GM12878 (cell line): ENCODE data around the gene RBPJ. TPM values are rescaled to one million over a fixed set of nuclear protein-coding genes. Genes with fewer than 3 reads are reported as not detected.

ENCODE experiments used
- ATAC-seq: fragments of 200-7000 bp; cut with Tn5 transposase; 3 replicates; pipeline ENCODE4 v1.9.1; 2020; ENCODE audit warnings: mild to moderate bottlenecking, moderate library complexity
- BruUV-seq: library from RNA; stranded (reverse); fragments of 400-500 nt; replicated peaks from 2 replicates; lab custom pipeline; 2021; lab: Mats Ljungman, UMichigan
- CTCF ChIA-PET: fragments of 300-600 bp; sonication (Branson Sonifier 250); formaldehyde crosslinking; extraction: SDS; loops from one replicate; lab custom pipeline; 2021; ENCODE audit warnings: inconsistent platforms; lab: Yijun Ruan, JAX
- POLR2A ChIA-PET: fragments of 350-600 bp; formaldehyde crosslinking; extraction: SDS; loops from one replicate; lab custom pipeline; 2021; ENCODE audit warnings: inconsistent platforms; lab: Charles Lee
- RAD21 ChIA-PET: fragments of 300-600 bp; sonication (Branson Sonifier 250); formaldehyde crosslinking; loops from one replicate; lab custom pipeline; 2023; ENCODE audit warnings: antibody characterized with exemption; ENCODE audit not compliant: unreplicated experiment; lab: Charles Lee
- SMC1A ChIA-PET: fragments of 300-600 bp; sonication (Branson Sonifier 250); formaldehyde crosslinking; loops from one replicate; lab custom pipeline; 2023; ENCODE audit not compliant: unreplicated experiment, uncharacterized antibody; lab: Charles Lee
- DNase-seq: peaks from one replicate; pipeline ENCODE4 v3.0.0-alpha.2; 2011; ENCODE audit warnings: low read depth, low spot score
- FAIRE-seq: peaks from 3 replicates; lab custom pipeline; 2011; peaks lifted over from hg19 to GRCh38; lab: Jason Lieb, UNC
- H2AFZ ChIP-seq: 2 replicates; pipeline ENCODE4 v1.6.0; 2011; ENCODE audit warnings: low read depth, low read length, control low read depth; ENCODE audit not compliant: control insufficient read depth
- H3K27ac ChIP-seq: 2 replicates; pipeline ENCODE4 v1.5.1; 2011; ENCODE audit warnings: control low read depth; ENCODE audit not compliant: control insufficient read depth, insufficient read depth
- H3K27me3 ChIP-seq, 2 experiments: replicated peaks in 1 of 2; 2 replicates each; pipeline versions ENCODE4 v1.6.0 to v1.6.1; 2011; ENCODE audit warnings: low read length in 1 of 2; ENCODE audit not compliant: control insufficient read depth in 2 of 2, insufficient read depth in 2 of 2
- H3K36me3 ChIP-seq, 2 experiments: 2 replicates each; pipeline ENCODE4 v1.5.1; 2011; ENCODE audit warnings: low read length in 1 of 2; ENCODE audit not compliant: control insufficient read depth in 2 of 2, insufficient read depth in 2 of 2
- H3K4me1 ChIP-seq: 2 replicates; pipeline ENCODE4 v1.6.1; 2011; ENCODE audit warnings: mild to moderate bottlenecking, low read length, moderate library complexity, mixed read lengths; ENCODE audit not compliant: control insufficient read depth, insufficient read depth
- H3K4me2 ChIP-seq: 2 replicates; pipeline ENCODE4 v1.6.0; 2011; ENCODE audit warnings: control low read depth; ENCODE audit not compliant: control insufficient read depth, insufficient read depth
- H3K4me3 ChIP-seq: fragments of 200-600 bp; sonication (generic); 2 replicates; pipeline ENCODE4 v1.5.1; 2016
- H3K79me2 ChIP-seq: 2 replicates; pipeline ENCODE4 v1.6.0; 2011; ENCODE audit warnings: low read length; ENCODE audit not compliant: control insufficient read depth, insufficient read depth
- H3K9ac ChIP-seq: 2 replicates; pipeline ENCODE4 v1.8.0; 2011; ENCODE audit warnings: low read length, control low read depth, mixed read lengths; ENCODE audit not compliant: control insufficient read depth, insufficient read depth
- H3K9me3 ChIP-seq: replicated peaks from 3 replicates; pipeline ENCODE4 v1.5.1; 2011; ENCODE audit warnings: mild to moderate bottlenecking, low read length; ENCODE audit not compliant: control insufficient read depth, insufficient read depth
- H4K20me1 ChIP-seq: 2 replicates; pipeline ENCODE4 v1.6.0; 2011; ENCODE audit not compliant: control insufficient read depth, insufficient read depth
- BCL3 ChIP-seq: IDR thresholded peaks from 2 replicates; pipeline ENCODE4 v1.6.1; 2011; ENCODE audit warnings: borderline replicate concordance, low read depth, mild to moderate bottlenecking, moderate library complexity, low read length; ENCODE audit not compliant: insufficient read depth, poor library complexity, severe bottlenecking
- E4F1 ChIP-seq: fragments of 450-650 bp; IDR thresholded peaks from 2 replicates; pipeline ENCODE4 v1.6.1; 2018; ENCODE audit warnings: borderline replicate concordance, mild to moderate bottlenecking; ENCODE audit not compliant: partially characterized antibody
- EP300 ChIP-seq, 2 experiments: fragments of 150-350 bp in 1 of 2; IDR thresholded peaks; 2 replicates each; pipeline ENCODE4 v1.6.1; 2011 to 2012; ENCODE audit warnings: low read depth in 2 of 2, low read length in 2 of 2, borderline replicate concordance in 1 of 2, improper control_type of control experiment in 1 of 2, inconsistent platforms in 1 of 2; ENCODE audit not compliant: control insufficient read depth in 1 of 2
- ESRRA ChIP-seq: IDR thresholded peaks from 2 replicates; pipeline ENCODE4 v1.6.1; 2012; ENCODE audit warnings: mild to moderate bottlenecking, low read length, improper control_type of control experiment
- ETV6 ChIP-seq, 2 experiments: fragments of 450-650 bp in 1 of 2; IDR thresholded peaks in 1 of 2; conservative IDR thresholded peaks in 1 of 2; 2 replicates each; pipeline ENCODE4 v1.6.1; 2014; ENCODE audit warnings: antibody characterized with exemption in 1 of 2, borderline replicate concordance in 1 of 2, low read depth in 1 of 2, mild to moderate bottlenecking in 1 of 2, moderate library complexity in 1 of 2
- FOS ChIP-seq: IDR thresholded peaks from 3 replicates; pipeline ENCODE4 v1.6.1; 2011; ENCODE audit warnings: borderline replicate concordance; ENCODE audit not compliant: insufficient read length; ENCODE audit errors: extremely low read depth
- MEF2B ChIP-seq: fragments of 450-650 bp; IDR thresholded peaks from 2 replicates; pipeline ENCODE4 v1.6.1; 2018; ENCODE audit warnings: mild to moderate bottlenecking, moderate library complexity; ENCODE audit not compliant: partially characterized antibody, poor library complexity, severe bottlenecking
- NFYB ChIP-seq: IDR thresholded peaks from 2 replicates; pipeline ENCODE4 v1.6.1; 2011; ENCODE audit warnings: low read depth, mild to moderate bottlenecking, low read length, improper control_type of control experiment, moderate library complexity; ENCODE audit not compliant: insufficient read depth
- NR2C2 ChIP-seq: IDR thresholded peaks from 2 replicates; pipeline ENCODE4 v1.6.1; 2011; ENCODE audit warnings: borderline replicate concordance, low read depth; ENCODE audit not compliant: control insufficient read depth, insufficient read length
- RAD51 ChIP-seq: fragments of 450-650 bp; IDR thresholded peaks from 2 replicates; pipeline ENCODE4 v1.6.1; 2016; ENCODE audit warnings: moderate library complexity, mild to moderate bottlenecking, inconsistent platforms
- RELB ChIP-seq: fragments of 450-650 bp; IDR thresholded peaks from 2 replicates; pipeline ENCODE4 v1.6.1; 2017; ENCODE audit warnings: low read depth, mild to moderate bottlenecking, moderate library complexity
- RFX5 ChIP-seq: IDR thresholded peaks from 2 replicates; pipeline ENCODE4 v1.6.1; 2011; ENCODE audit warnings: low read depth, low read length, improper control_type of control experiment
- SIN3A ChIP-seq: IDR thresholded peaks from 2 replicates; pipeline ENCODE4 v1.6.1; 2012; ENCODE audit warnings: low read depth, low read length, improper control_type of control experiment
- YBX1 ChIP-seq: fragments of 450-650 bp; IDR thresholded peaks from 2 replicates; pipeline ENCODE4 v1.6.1; 2016; ENCODE audit warnings: antibody characterized with exemption
- ZBED1 ChIP-seq: IDR thresholded peaks from 2 replicates; pipeline ENCODE4 v1.6.1; 2016; ENCODE audit warnings: borderline replicate concordance
- WGBS: methylation state at CpG from one replicate; pipeline ENCODE4 v1.1.6; 2016; ENCODE audit warnings: low lambda C conversion rate; ENCODE audit not compliant: insufficient replicate concordance, insufficient coverage; ENCODE audit errors: missing lambda C conversion rate; 5-methylcytosine and 5-hydroxymethylcytosine counted together
- in situ Hi-C: fragments of 300-500 bp; cut with MboI; formaldehyde crosslinking; loops from 9 replicates; pipeline ENCODE4 v1.14.3; 2018; ENCODE audit warnings: mixed read lengths
- intact Hi-C: fragments of 100-400 bp; cut with micrococcal nuclease; formaldehyde crosslinking; loops from one replicate; pipeline ENCODE4 v1.14.2; 2022; ENCODE audit not compliant: unreplicated experiment
- polyA plus RNA-seq, 11 experiments: library from polyadenylated mRNA; depleted of rRNA in 4 of 11; unstranded in 6 of 11; stranded (reverse) in 5 of 11; fragments of >200 nt; fragmentation: Nextera tagmentation in 4 of 11; fragmentation: Illumina TruSeq in 1 of 11; extraction: Ambion mirVana in 4 of 11; extraction: Trizol in 1 of 11; gene quantifications; 1 replicate in 1 of 11; 2 replicates in 10 of 11; pipeline versions ENCODE4 v1.2.1 to v1.2.3, GENCODE V29; 2011 to 2016; ENCODE audit warnings: inconsistent platforms in 2 of 11, missing spikeins in 2 of 11, low read depth in 1 of 11
- total RNA-seq, 4 experiments: library from RNA; depleted of rRNA in 3 of 4; stranded (reverse); fragments of >200 nt in 3 of 4; fragmentation: Illumina TruSeq in 1 of 4; extraction: Trizol in 1 of 4; gene quantifications; 2 replicates each; pipeline versions ENCODE4 v1.2.1 to v1.2.3, GENCODE V29; 2013 to 2021

Gene RBPJ
- total and polyA plus RNA-seq, 10 of the 15 experiments (the other 5 are each of a cell fraction or from before 2014, with no cell fraction given), result 24.5 to 87.6 (median 41.6) TPM

- TF ChIP-seq NR2C2, result no peak
- TF ChIP-seq RELB, result peak; percentile 56
- no peak for TF ChIP-seq RFX5
- peak; percentile 51 for TF ChIP-seq E4F1
- TF ChIP-seq, all 136 proteins: peak for 37
Measured at GRCh38 chr4:26319467-26319948, 1.3 kb upstream of the RBPJ start (continued).

- SMC1A ChIA-PET, result interaction anchor here (0.6 to 2.9 kb wide), 11 partner anchors 10 to 259 kb away, joined by 3 to 24 read pairs (median 3); no protein-coding TSS in a partner anchor
- FAIRE-seq (no peak), ATAC-seq (peak; percentile 55), DNase-seq (peak; percentile 51)
- in situ Hi-C loops, result loop anchor here (5.0 kb wide), 2 partner anchors 188 to 248 kb away; no protein-coding TSS in a partner anchor
- intact Hi-C loops, result loop anchor here (1.0 to 5.0 kb wide), 3 partner anchors 32 to 393 kb away; no protein-coding TSS in a partner anchor
- POLR2A ChIA-PET, result interaction anchor here (0.8 to 2.2 kb wide), 8 partner anchors 9 to 245 kb away, joined by 3 to 9 read pairs (median 5); no protein-coding TSS in a partner anchor
- WGBS, result 1% methylated on average over 31 of the region's 33 CpGs
- no peaks in the 10 kb centered on the region for H3K4me1 ChIP-seq
- H3K27ac ChIP-seq, result peak overlapping the region; percentile 97
- no peaks in the 10 kb centered on the region for H3K27me3 ChIP-seq
- peak overlapping the region; percentile 87 for H2AFZ ChIP-seq
- peaks cover 48% of the 10 kb centered on the region for H3K79me2 ChIP-seq
- H3K36me3 ChIP-seq, result no peaks in the 10 kb centered on the region
- CTCF ChIA-PET, result interaction anchor here (0.7 to 4.5 kb wide), 12 partner anchors 10 to 290 kb away, joined by 3 to 33 read pairs (median 4); no protein-coding TSS in a partner anchor
- H3K9ac ChIP-seq, result peak overlapping the region; percentile 92
- H3K4me3 ChIP-seq, result peak overlapping the region; percentile 94
- H3K9me3 ChIP-seq, result peaks cover 9% of the 10 kb centered on the region
- no peaks in the 10 kb centered on the region for H4K20me1 ChIP-seq
- BruUV-seq, result TSS peak; percentile 83
- peak overlapping the region; percentile 97 for H3K4me2 ChIP-seq
- RAD21 ChIA-PET, result interaction anchor here (0.6 to 2.9 kb wide), 22 partner anchors 11 to 478 kb away, joined by 3 to 34 read pairs (median 4); no protein-coding TSS in a partner anchor
- no peak for TF ChIP-seq SIN3A
- TF ChIP-seq BCL3, result no peak
- TF ChIP-seq EP300 (IDR thresholded peaks at IDR 0.05; ENCODE audit: borderline replicate concordance in 1 of 2, control insufficient read depth in 1 of 2, low read depth in 2 of 2, low read length in 2 of 2), result no peak
- no peak for TF ChIP-seq RAD51
- no peak for TF ChIP-seq MEF2B
- no peak for TF ChIP-seq FOS
- TF ChIP-seq ETV6 (conservative IDR thresholded peaks at IDR 0.05 in 1 of 2, IDR thresholded peaks at IDR 0.05 in 1 of 2; ENCODE audit: borderline replicate concordance in 1 of 2, low read depth in 1 of 2), result 0 out of 4 replicates have a peak, but pooled peaks of 1 of the 2 experiments have one; percentile 16
- 0 out of 2 replicates have a peak, but pooled peaks have one; percentile 11 for TF ChIP-seq ESRRA
- TF ChIP-seq YBX1, result no peak
- TF ChIP-seq NFYB, result no peak
- no peak for TF ChIP-seq ZBED1
Measured at GRCh38 chr4:26319949-26320537, 771 bp upstream of the RBPJ start.
